Activated T-helper 1 cell treated with anti-CD3 and anti-CD28 coated beads, Interleukin-12 subunit alpha, Interleukin-12 subunit beta, Interleukin-2, Interleukin-4 antibody, amounts not matched to agents 30 ng/mL and 10 ng/mL and 1 ng/mL, durations not matched to agents 14 hours and 24 hours and 36 hours (primary cell): ENCODE data around the gene BABAM2. TPM values are rescaled to one million over a fixed set of nuclear protein-coding genes. Genes with fewer than 3 reads are reported as not detected.

Experiments
- DNase-seq: peaks from one replicate; pipeline ENCODE4 v3.0.0; 2021; ENCODE audit warnings: low spot score
- H3K27ac Mint-ChIP-seq: one replicate; pipeline ENCODE4 v1.8.0; 2021; ENCODE audit warnings: mild to moderate bottlenecking, mixed read lengths
- H3K27me3 Mint-ChIP-seq: one replicate; pipeline ENCODE4 v1.8.0; 2022; ENCODE audit warnings: mild to moderate bottlenecking, moderate library complexity, mixed read lengths; ENCODE audit not compliant: insufficient read depth
- H3K36me3 Mint-ChIP-seq: one replicate; pipeline ENCODE4 v1.8.0; 2021; ENCODE audit warnings: low read depth, mixed read lengths
- H3K4me1 Mint-ChIP-seq: one replicate; pipeline ENCODE4 v1.8.0; 2021; ENCODE audit warnings: low read depth, mixed read lengths
- H3K4me3 Mint-ChIP-seq: one replicate; pipeline ENCODE4 v1.8.0; 2021; ENCODE audit warnings: mild to moderate bottlenecking, moderate library complexity, mixed read lengths
- H3K9me3 Mint-ChIP-seq: one replicate; pipeline ENCODE4 v1.8.0; 2021; ENCODE audit warnings: mixed read lengths
- intact Hi-C: fragments of 100-400 bp; cut with micrococcal nuclease; formaldehyde crosslinking; loops from one replicate; pipeline ENCODE4 v1.15.1; 2024
- total RNA-seq: library from RNA; stranded (reverse); gene quantifications from 2 replicates; pipeline ENCODE4 v1.2.3, GENCODE V29; 2022

BABAM2 gene
- total RNA-seq, 1 donor from 2014 or later = 46.6 TPM

DNA sequence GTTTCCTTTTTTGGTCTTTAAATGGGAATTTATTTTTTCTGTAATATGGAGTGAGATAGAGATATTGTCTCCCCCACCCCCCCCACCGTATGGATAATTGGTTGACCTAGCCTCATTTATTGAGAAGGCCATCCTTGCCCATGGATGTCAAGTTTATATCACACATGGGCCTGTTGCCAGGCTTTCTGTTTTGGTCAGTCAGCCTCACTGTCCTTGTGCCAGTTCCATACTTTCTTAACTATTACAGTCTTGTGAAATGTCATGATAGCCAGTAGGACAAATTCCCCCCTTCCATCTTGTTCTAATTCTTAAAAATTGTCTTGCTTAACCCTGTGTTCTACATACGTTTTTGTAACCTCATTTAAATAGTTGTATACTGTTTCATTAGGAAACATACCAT, 12.5 kb downstream of the BABAM2 start:
- intact Hi-C loops = loop anchor here (5.0 kb wide), 1 partner anchor 544 kb away; no protein-coding TSS in a partner anchor
- H3K4me1 Mint-ChIP-seq = peaks cover 61% of the 10 kb centered on the region

DNA sequence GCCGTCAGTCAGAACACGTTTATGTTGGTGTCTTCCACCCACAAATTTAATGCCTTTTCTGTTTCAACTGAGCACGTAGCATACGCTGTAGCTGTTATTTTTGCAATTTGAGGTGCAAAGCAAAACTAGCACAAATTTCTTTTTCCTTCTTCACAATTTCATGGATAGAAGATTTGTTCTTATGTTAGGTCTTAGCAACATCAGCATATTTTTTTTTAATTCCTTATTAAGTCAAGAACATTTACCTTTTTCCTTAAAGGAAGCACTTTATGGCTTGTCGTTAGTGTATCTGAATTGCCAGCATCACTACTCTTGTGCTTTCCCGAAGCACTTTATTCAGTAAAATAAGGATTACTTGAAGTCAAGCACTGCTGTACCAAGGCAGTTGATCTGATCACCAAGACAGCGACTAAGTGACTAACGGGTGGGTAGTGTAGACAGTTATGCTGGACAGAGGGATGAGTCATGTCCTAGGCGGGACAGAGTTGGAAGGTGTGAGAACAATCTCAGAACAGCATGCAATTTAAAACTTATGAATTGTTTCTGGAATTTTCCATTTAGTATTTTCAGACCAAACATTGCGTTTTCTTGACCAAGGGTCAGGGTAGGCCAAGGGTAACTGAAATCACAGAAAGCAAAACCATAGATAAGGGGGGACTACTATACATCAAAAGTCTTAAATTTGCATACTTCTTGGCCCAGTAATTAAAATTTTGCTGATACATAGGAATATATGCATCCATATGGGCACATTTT, 13.3 kb downstream of the BABAM2 start:
- Mint-ChIP-seq H3K36me3 (peaks cover 52% of the 10 kb centered on the region), H3K4me3 (no peak overlapping the region), H3K9me3 (peaks cover 5% of the 10 kb centered on the region), H3K27me3 (no peaks in the 10 kb centered on the region), H3K27ac (peak overlapping the region; percentile 21), H3K4me1 (peaks cover 54% of the 10 kb centered on the region)
- DNase-seq = no peak
- intact Hi-C loops = loop anchor here (5.0 kb wide), 1 partner anchor 543 kb away; no protein-coding TSS in a partner anchor

More for the DNA sequence above, 12.5 kb downstream of the BABAM2 start:
- Mint-ChIP-seq H3K36me3 (peaks cover 57% of the 10 kb centered on the region), H3K27ac (no peak overlapping the region), H3K4me3 (no peak overlapping the region), H3K9me3 (peaks cover 5% of the 10 kb centered on the region), H3K27me3 (no peaks in the 10 kb centered on the region)
- DNase-seq = no peak

DNA sequence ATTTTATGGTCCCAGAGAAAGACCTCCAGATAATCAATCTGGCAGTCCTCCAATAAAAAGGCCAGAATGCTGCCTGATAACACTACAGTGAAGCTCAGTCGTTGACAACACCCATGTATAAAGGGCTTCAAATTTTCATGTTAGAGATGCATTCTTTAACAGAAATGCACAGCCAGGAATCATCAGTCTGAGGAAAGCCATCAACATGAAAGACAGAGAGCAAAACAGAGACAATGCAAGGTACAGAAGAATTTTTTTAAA, 13.8 kb downstream of the BABAM2 start:
- intact Hi-C loops = loop anchor here (5.0 kb wide), 1 partner anchor 543 kb away; no protein-coding TSS in a partner anchor
- DNase-seq = no peak
- Mint-ChIP-seq H3K4me1 (peaks cover 58% of the 10 kb centered on the region), H3K27me3 (no peaks in the 10 kb centered on the region), H3K4me3 (no peak overlapping the region), H3K9me3 (peaks cover 5% of the 10 kb centered on the region), H3K27ac (no peak overlapping the region), H3K36me3 (peaks cover 48% of the 10 kb centered on the region)

DNA sequence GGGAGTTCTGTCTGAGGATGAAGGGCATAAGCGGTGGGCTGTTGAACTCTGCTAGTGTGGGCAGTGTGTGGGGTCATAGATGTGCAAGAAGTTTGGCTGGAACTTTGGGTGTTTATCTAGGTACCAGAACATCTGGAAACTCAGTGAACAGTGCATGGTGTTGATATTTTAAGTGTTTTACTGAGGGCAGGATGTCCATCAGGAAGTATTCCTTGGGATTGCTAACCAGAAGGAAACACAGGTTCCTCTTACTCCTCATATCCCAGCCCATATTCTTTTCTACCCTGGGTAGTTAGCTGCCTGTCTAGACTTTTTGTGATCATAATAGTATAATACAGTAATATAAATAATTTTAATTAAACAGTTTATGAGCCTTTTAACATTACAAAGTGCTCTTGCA, 15.5 kb downstream of the BABAM2 start:
- Mint-ChIP-seq H3K36me3 (peaks cover 46% of the 10 kb centered on the region), H3K27me3 (no peaks in the 10 kb centered on the region), H3K4me3 (no peak overlapping the region), H3K4me1 (peaks cover 50% of the 10 kb centered on the region), H3K9me3 (peaks cover 5% of the 10 kb centered on the region), H3K27ac (no peak overlapping the region)
- no peak for DNase-seq
- intact Hi-C loops = no loop called here

DNA sequence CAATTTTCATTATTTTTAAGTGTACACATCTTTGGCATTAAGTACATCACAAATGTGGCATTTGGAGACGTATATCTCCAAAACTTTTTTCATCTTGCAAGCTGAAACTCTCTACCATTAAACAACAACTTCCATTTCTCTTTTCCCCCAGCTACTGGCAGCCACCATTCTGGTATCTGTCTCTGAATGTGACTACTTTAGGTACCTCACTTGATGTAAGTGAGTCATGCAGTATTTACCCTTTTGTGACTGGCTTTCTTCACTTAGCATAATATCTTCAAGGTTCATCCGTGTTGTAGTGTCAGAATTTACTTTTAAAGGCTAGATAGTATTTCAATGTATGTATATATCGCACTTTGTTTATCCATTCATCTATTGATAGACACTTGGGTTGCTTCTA, 17.0 kb downstream of the BABAM2 start:
- Mint-ChIP-seq H3K4me3 (no peak overlapping the region), H3K27ac (no peak overlapping the region), H3K36me3 (peaks cover 50% of the 10 kb centered on the region), H3K4me1 (peaks cover 37% of the 10 kb centered on the region), H3K27me3 (no peaks in the 10 kb centered on the region), H3K9me3 (peaks cover 5% of the 10 kb centered on the region)
- intact Hi-C loops = no loop called here
- no peak for DNase-seq

DNA sequence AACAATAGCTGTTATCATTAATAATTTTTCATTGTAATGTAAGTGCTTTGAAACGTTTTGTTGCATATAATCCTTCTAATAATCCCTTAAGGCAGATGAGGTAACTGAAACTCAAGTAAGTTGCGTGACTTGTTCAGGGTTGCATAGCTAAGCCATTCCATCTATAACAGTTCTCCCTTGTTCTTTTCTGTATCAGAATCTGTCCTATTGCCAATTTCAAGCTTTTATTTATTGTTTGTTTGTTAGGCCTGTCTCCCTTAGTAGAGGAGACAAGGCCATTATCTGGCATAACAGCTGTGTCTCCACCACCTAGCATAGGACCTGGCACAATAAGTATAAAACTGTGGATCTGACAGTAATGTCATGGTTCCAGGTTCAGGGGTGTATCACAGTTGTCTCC, 19.4 kb downstream of the BABAM2 start:
- Mint-ChIP-seq H3K9me3 (peaks cover 4% of the 10 kb centered on the region), H3K27me3 (no peaks in the 10 kb centered on the region), H3K4me1 (peaks cover 14% of the 10 kb centered on the region), H3K4me3 (no peak overlapping the region), H3K36me3 (peaks cover 42% of the 10 kb centered on the region), H3K27ac (no peak overlapping the region)
- intact Hi-C loops = no loop called here
- no peak for DNase-seq

DNA sequence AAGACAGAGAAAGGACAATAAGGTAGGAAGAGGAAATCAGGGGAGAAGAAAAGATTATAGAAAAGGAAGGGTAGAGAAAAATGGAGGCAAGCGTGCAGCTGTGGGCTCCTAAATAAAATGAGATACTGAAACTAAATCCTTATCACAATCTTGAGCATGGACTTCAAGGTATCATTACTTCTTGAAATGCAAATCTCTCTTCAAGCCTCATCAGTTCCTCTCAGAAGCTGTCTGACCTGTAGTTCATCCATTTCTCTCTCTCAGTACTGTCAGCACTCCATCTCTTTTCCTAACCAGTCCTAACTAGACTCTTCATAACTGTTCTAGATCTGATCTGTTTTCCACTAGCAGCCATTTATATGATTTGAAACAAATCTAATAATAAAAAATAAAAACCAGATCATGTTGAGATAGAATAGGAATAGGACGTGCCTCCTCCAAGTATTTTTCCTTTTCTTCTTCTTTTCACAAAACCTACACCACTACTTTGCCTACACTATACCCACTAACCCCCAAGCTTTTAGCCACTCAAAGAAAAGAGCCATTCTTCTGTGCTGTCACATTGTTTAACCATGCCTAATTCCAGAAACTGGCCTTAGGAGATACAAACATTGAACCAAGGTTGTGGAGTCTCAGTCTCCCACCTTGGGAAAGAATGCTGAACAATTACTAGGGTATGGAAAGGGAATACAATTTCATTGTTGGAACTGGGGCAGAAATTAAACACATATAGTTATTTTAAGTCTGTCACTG, 21.1 kb downstream of the BABAM2 start:
- no peak for DNase-seq
- H3K9me3 Mint-ChIP-seq = no peaks in the 10 kb centered on the region
- intact Hi-C loops = no loop called here
- peaks cover 12% of the 10 kb centered on the region for H3K4me1 Mint-ChIP-seq
- H3K27me3 Mint-ChIP-seq = no peaks in the 10 kb centered on the region
- H3K4me3 Mint-ChIP-seq = no peak overlapping the region
- peaks cover 31% of the 10 kb centered on the region for H3K36me3 Mint-ChIP-seq
- H3K27ac Mint-ChIP-seq = no peak overlapping the region

DNA sequence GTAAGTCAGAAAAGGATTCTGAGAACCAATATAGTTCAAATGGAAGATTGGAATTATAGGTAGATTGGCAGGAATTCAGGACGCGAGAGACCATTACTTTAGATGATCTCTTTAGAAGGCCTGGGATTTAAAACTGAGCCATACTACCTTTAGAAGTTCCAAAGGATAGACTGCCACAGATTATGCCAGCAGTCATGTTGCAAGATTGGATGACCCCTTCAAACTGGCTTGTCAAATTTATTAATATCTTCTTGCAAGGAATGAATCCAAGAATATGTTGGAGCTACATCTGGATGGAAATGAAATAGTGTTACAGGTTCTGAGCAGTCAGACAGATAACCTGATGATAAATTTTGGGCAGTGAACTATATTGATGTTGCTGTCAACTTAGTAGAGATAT, 22.0 kb downstream of the BABAM2 start:
- H3K4me3 Mint-ChIP-seq = no peak overlapping the region
- peaks cover 10% of the 10 kb centered on the region for H3K4me1 Mint-ChIP-seq
- no peaks in the 10 kb centered on the region for H3K9me3 Mint-ChIP-seq
- no peak for DNase-seq
- H3K27ac Mint-ChIP-seq = no peak overlapping the region
- H3K36me3 Mint-ChIP-seq = peaks cover 28% of the 10 kb centered on the region
- intact Hi-C loops = no loop called here
- H3K27me3 Mint-ChIP-seq = no peaks in the 10 kb centered on the region

DNA sequence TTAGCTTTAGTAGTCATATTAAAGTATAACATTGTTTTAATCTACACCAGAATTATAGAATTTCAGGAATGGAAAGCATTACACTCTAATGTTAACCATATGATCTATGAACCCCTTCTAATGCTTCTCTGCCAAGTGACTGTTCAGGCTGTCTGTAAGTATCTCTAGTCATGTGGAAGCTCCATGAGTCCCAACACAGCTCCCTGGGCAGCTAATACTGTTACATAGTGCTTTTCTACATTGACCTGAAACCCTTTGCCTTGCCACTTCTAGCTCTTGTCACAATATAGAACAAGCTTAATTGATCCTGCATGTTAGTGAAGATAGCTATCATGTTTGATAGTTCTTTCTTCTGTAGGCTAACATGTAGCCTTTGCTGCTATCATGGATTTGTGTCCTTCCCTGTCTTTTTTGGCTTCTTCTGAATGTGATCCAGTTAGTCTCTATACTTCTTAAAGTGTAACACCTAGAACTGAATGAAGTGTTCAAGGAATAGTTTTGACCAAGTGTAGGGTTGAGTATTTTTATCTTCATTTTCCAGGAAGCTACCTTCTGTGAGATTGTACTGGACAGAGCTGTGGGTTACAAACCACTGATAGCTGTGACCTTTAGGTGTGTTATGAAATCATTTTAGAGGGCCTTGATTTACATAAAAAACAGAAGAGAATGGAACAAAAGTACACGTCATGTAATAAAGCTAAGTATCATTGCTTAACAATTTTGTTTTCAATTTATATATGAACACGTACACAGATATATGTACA, 23.7 kb downstream of the BABAM2 start:
- DNase-seq = no peak
- Mint-ChIP-seq H3K9me3 (no peaks in the 10 kb centered on the region), H3K36me3 (peaks cover 24% of the 10 kb centered on the region), H3K4me1 (peaks cover 4% of the 10 kb centered on the region), H3K27ac (peak overlapping the region; percentile 61), H3K4me3 (no peak overlapping the region), H3K27me3 (no peaks in the 10 kb centered on the region)
- intact Hi-C loops = no loop called here

DNA sequence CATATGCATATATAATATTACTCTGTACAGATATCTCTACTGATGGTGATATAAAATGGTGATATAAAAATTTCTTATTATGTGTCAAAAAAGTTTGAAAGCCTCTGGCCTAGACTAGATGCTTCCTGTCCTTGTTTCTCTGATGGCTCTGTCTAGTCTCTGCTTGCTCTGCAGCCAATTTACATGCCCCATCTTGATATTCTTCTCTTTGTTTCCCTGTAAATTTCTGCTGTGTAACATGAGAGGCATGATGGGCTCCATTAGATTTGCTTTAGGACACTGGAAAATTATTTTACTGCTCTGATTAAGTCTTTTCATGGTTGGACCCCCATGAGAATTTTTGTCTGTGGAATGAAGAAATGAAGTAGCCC, 24.3 kb downstream of the BABAM2 start:
- Mint-ChIP-seq H3K27me3 (no peaks in the 10 kb centered on the region), H3K4me3 (no peak overlapping the region), H3K36me3 (peaks cover 19% of the 10 kb centered on the region), H3K9me3 (no peaks in the 10 kb centered on the region), H3K4me1 (no peaks in the 10 kb centered on the region), H3K27ac (no peak overlapping the region)
- intact Hi-C loops = no loop called here
- no peak for DNase-seq

DNA sequence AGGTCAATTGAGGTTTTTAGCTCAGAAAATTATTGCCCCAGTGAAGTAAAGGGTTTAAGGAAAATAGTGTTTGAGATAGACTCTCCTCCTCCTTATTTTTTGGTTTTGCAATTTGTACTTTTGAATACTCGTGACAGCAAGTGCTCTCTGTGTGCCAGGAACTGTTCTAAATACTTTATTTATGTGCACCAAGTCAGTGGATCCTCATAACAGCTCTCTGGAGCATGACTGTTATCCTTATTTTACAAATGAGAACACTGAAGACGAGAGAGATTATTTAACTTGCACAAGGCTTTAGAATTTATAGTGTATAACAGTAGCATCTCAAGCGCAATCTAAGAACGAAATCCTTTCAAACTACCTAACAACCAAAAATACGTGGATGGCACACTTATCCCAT, 24.7 kb downstream of the BABAM2 start:
- H3K27me3 Mint-ChIP-seq = no peaks in the 10 kb centered on the region
- no peak overlapping the region for H3K4me3 Mint-ChIP-seq
- H3K4me1 Mint-ChIP-seq = peaks cover 3% of the 10 kb centered on the region
- peaks cover 19% of the 10 kb centered on the region for H3K36me3 Mint-ChIP-seq
- DNase-seq = no peak
- intact Hi-C loops = no loop called here
- H3K9me3 Mint-ChIP-seq = no peaks in the 10 kb centered on the region
- H3K27ac Mint-ChIP-seq = no peak overlapping the region

DNA sequence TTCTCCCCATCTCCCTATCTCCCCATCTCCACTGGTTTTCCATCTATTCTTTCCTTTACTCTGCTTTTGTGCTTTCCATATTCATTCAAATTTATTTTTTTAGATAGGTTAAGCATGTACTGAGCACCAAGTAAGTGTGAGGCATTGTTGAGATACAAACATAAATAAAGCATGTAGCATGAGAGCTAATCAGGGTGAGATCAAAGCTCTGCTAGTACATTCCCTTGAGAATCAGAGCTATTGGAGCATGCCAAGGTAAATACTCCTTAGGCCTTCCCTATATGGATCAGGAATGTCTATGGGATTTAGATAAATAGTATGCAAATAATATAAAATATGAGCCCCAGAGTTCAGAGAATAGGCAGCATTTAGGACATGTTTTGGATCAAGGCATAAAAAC, 25.3 kb downstream of the BABAM2 start:
- H3K36me3 Mint-ChIP-seq = peaks cover 21% of the 10 kb centered on the region
- no peak overlapping the region for H3K27ac Mint-ChIP-seq
- H3K4me3 Mint-ChIP-seq = no peak overlapping the region
- peaks cover 8% of the 10 kb centered on the region for H3K4me1 Mint-ChIP-seq
- intact Hi-C loops = no loop called here
- DNase-seq = no peak
- H3K27me3 Mint-ChIP-seq = no peaks in the 10 kb centered on the region
- no peaks in the 10 kb centered on the region for H3K9me3 Mint-ChIP-seq
